SJCRH30 (cell line): ENCODE results near the gene PAX5. TPM values are rescaled to one million over a fixed set of nuclear protein-coding genes. Genes with fewer than 3 reads are reported as not detected.

ENCODE experiments used
- DNase-seq, 2 experiments: peaks; one replicate each; pipeline ENCODE4 v3.0.0-alpha.2; 2015 to 2020
- H3K27ac ChIP-seq: fragments of 250-450 bp; sonication (Bioruptor Pico); 2 replicates; pipeline ENCODE4 v1.5.1; 2020; ENCODE audit warnings: mild to moderate bottlenecking, moderate library complexity
- H3K27me3 ChIP-seq: fragments of 250-450 bp; sonication (Bioruptor Pico); 2 replicates; pipeline ENCODE4 v1.5.1; 2020; ENCODE audit warnings: mild to moderate bottlenecking, moderate library complexity
- H3K36me3 ChIP-seq: fragments of 250-450 bp; sonication (Bioruptor Pico); 2 replicates; pipeline ENCODE4 v1.5.1; 2020; ENCODE audit warnings: mild to moderate bottlenecking, moderate library complexity
- H3K4me1 ChIP-seq: fragments of 250-450 bp; sonication (Bioruptor Pico); 2 replicates; pipeline ENCODE4 v1.5.1; 2020; ENCODE audit warnings: mild to moderate bottlenecking, moderate library complexity
- H3K4me3 ChIP-seq: fragments of 250-450 bp; sonication (Bioruptor Pico); 2 replicates; pipeline ENCODE4 v1.5.1; 2020; ENCODE audit warnings: mild to moderate bottlenecking, moderate library complexity
- H3K9me3 ChIP-seq: fragments of 250-450 bp; sonication (Bioruptor Pico); replicated peaks from 2 replicates; pipeline ENCODE4 v1.5.1; 2020; ENCODE audit warnings: mild to moderate bottlenecking, moderate library complexity
- total RNA-seq: library from RNA; depleted of rRNA; stranded (reverse); fragments of >200 nt; shearing (Covaris generic); gene quantifications from 2 replicates; pipeline ENCODE4 v1.2.3, GENCODE V29; 2014

Gene PAX5
- total RNA-seq, 1 experiment from 2014 or later = 3.4 TPM

- no peak overlapping the region for H3K4me3 ChIP-seq
- no peak overlapping the region for H3K27ac ChIP-seq
- no peaks in the 10 kb centered on the region for H3K36me3 ChIP-seq
- H3K4me1 ChIP-seq = no peaks in the 10 kb centered on the region
- DNase-seq = no peak
- no peaks in the 10 kb centered on the region for H3K9me3 ChIP-seq
- H3K27me3 ChIP-seq = no peaks in the 10 kb centered on the region
Observed at GRCh38 chr9:37010976-37011375, 23.1 kb downstream of the PAX5 start.

- no peak for DNase-seq
- H3K27ac ChIP-seq = no peak overlapping the region
- H3K9me3 ChIP-seq = no peaks in the 10 kb centered on the region
- no peaks in the 10 kb centered on the region for H3K4me1 ChIP-seq
- no peaks in the 10 kb centered on the region for H3K36me3 ChIP-seq
- H3K27me3 ChIP-seq = no peaks in the 10 kb centered on the region
- H3K4me3 ChIP-seq = no peak overlapping the region
Observed at GRCh38 chr9:37010180-37010579, 23.9 kb downstream of the PAX5 start.

GRCh38 chr9:37007295-37007694, 26.8 kb downstream of the PAX5 start:
- H3K27me3 ChIP-seq = no peaks in the 10 kb centered on the region

GRCh38 chr9:37005517-37006140, 28.4 kb downstream of the PAX5 start:
- DNase-seq = no peak
- Histone ChIP-seq H3K27ac (no peak overlapping the region), H3K9me3 (no peaks in the 10 kb centered on the region), H3K27me3 (no peaks in the 10 kb centered on the region), H3K36me3 (no peaks in the 10 kb centered on the region), H3K4me3 (no peak overlapping the region), H3K4me1 (no peaks in the 10 kb centered on the region)

More at GRCh38 chr9:37007295-37007694, 26.8 kb downstream of the PAX5 start:
- H3K4me1 ChIP-seq = no peaks in the 10 kb centered on the region
- H3K36me3 ChIP-seq = no peaks in the 10 kb centered on the region
- DNase-seq = no peak
- H3K4me3 ChIP-seq = no peak overlapping the region
- H3K27ac ChIP-seq = no peak overlapping the region
- H3K9me3 ChIP-seq = no peaks in the 10 kb centered on the region

DNA sequence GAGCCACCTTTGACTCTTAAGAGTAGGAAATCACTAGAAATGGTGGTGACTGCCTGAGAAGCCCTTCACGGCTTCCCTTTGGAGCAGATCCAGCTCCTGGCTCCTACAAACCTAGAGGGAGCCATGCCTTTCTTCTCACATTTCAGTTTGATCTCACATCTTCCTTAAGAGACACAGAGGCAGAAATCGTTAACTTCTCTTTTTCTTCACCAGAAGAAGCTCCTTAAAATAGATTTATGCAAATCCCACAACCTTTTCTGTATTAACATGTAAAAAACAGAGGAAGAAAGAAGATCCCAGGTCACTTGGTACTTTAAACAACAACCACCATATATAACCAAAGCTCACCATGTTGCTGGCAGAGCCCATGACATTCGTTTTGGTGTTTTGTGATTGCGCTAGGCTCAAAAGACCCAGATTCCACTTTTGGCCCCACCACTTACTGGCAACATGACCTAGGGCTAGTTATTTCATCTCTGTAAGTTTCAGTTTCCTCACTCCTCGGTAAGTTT, 29.6 kb downstream of the PAX5 start:
- H3K9me3 ChIP-seq = no peaks in the 10 kb centered on the region
- H3K4me1 ChIP-seq = no peaks in the 10 kb centered on the region
- H3K27me3 ChIP-seq = no peaks in the 10 kb centered on the region
- no peaks in the 10 kb centered on the region for H3K36me3 ChIP-seq
- no peak overlapping the region for H3K4me3 ChIP-seq
- DNase-seq = no peak
- H3K27ac ChIP-seq = no peak overlapping the region

DNA sequence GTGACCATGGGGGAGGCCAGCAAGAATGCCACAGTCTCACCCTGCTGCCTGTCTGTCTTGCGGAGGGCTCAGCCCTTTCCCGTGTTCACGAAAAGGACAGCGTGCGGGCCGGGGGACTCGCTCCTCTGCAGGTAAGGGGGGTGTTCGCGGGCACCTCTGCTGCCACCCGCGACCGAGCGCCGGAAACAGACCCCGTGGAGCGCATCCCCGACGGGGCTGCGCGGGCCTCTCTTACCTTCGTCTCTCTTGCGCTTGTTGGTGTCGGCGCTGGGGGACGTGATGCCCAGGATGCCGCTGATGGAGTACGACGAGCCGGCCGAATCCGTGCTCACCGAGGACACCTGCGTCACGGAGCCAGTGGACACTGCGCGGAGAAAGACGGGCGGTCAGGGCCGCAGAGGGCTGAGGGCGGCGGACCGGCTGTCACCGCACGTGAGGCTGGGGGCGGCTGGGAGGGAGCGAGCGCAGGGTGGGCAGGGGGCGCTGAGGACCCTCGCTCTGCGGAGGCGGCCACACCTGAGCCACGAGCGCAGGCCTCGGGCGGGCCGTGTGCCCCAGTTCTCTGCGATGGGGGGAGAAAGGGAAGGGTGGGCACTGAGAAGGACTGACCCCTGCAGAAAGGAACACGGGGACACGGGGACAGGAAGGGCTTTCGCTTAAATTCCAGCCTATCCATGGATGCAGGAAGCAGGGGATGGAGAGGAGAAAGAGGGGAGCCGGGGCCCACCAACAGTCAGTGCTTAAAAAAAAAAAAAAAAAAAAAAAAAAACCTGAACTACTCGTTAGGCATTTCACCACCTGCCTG, 31.5 kb downstream of the PAX5 start:
- Histone ChIP-seq H3K9me3 (no peaks in the 10 kb centered on the region), H3K4me1 (no peaks in the 10 kb centered on the region), H3K4me3 (no peak overlapping the region), H3K27me3 (no peaks in the 10 kb centered on the region), H3K36me3 (no peaks in the 10 kb centered on the region), H3K27ac (no peak overlapping the region)
- no peak for DNase-seq

- Histone ChIP-seq H3K27ac (no peak overlapping the region), H3K4me3 (no peak overlapping the region), H3K4me1 (peaks cover 2% of the 10 kb centered on the region; the same call in 1 of the 2 replicates), H3K27me3 (no peaks in the 10 kb centered on the region), H3K36me3 (no peaks in the 10 kb centered on the region), H3K9me3 (no peaks in the 10 kb centered on the region)
- DNase-seq = no peak
Observed at GRCh38 chr9:37002036-37002412, 32.0 kb downstream of the PAX5 start.

DNA sequence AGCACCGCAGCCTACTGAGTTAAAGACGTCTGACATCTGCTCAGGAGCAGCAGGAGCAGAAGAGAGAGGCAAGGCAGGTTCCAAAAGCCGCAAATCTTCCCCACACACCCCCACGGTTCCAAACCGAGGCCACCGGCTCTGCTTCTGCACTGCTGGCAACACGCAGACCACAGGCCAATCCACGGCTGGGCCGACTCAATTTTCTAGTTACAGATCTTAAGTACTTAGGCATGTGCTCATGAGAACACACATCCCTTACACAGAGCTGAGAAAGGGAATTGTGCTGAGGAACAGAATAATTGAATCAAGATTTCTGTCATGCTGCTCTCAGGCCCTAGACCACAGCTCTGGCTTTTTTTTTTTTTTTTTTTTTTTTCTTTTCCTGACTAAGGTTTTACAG, 32.6 kb downstream of the PAX5 start:
- no peak for DNase-seq
- Histone ChIP-seq H3K4me3 (no peak overlapping the region), H3K9me3 (no peaks in the 10 kb centered on the region), H3K27ac (no peak overlapping the region), H3K4me1 (peaks cover 8% of the 10 kb centered on the region), H3K36me3 (no peaks in the 10 kb centered on the region), H3K27me3 (no peaks in the 10 kb centered on the region)

- Histone ChIP-seq H3K27ac (no peak overlapping the region), H3K4me3 (no peak overlapping the region), H3K36me3 (no peaks in the 10 kb centered on the region), H3K27me3 (no peaks in the 10 kb centered on the region), H3K4me1 (peaks cover 10% of the 10 kb centered on the region), H3K9me3 (no peaks in the 10 kb centered on the region)
- DNase-seq = no peak
Observed at GRCh38 chr9:36999728-37000333, 34.2 kb downstream of the PAX5 start.

DNA sequence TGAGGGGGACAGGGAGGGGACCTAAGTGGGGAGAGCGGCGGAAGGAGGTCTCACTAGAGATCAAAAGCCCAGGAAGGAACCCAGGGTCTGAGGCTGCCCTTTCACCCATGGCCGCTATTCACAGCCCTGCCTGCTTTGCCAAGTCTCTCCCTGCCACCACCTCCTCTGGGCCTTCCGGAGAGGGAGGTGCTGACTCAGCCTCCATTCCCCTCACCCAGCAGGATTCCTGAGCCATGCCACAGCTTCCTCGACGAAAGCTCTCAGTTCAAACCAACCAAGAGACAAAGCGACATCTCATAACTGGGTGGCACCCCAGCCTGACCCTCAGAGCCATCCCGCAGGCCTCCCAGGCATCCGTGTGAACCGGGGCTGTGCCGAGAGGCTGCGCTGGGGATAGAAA, 36.7 kb downstream of the PAX5 start:
- no peaks in the 10 kb centered on the region for H3K36me3 ChIP-seq
- no peaks in the 10 kb centered on the region for H3K27me3 ChIP-seq
- H3K4me3 ChIP-seq = no peak overlapping the region
- H3K27ac ChIP-seq = no peak overlapping the region; the same call in 1 of the 2 replicates
- no peaks in the 10 kb centered on the region for H3K9me3 ChIP-seq
- peaks cover 10% of the 10 kb centered on the region for H3K4me1 ChIP-seq
- no peak for DNase-seq

DNA sequence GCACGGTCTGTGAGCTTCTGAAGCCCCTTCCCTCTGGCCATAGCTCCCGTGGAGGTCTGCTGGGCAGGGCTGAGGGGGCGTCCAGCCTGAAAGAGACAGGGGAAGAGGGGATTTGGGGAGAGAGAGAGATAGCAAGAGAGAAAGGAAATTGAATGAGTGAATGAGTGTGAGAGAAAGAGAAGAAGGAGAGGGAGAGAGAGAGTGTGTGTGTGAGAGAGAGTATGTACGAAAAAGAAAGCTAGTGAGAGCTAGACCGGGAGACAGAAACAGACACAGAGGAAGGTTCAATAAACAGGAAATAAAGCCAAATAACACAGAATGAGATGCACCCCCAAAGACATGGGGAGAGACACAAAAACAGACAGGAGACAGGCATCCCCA, 37.4 kb downstream of the PAX5 start:
- H3K9me3 ChIP-seq = no peaks in the 10 kb centered on the region
- peak overlapping the region; percentile 56 for H3K4me3 ChIP-seq
- H3K4me1 ChIP-seq = peaks cover 10% of the 10 kb centered on the region
- H3K27ac ChIP-seq = peak overlapping the region; percentile 87
- DNase-seq = no peak
- H3K36me3 ChIP-seq = no peaks in the 10 kb centered on the region
- H3K27me3 ChIP-seq = no peaks in the 10 kb centered on the region

- Histone ChIP-seq H3K27me3 (no peaks in the 10 kb centered on the region), H3K4me3 (peak overlapping the region; percentile 56)
- peak; percentile 86 to 90 for DNase-seq
Observed at GRCh38 chr9:36995927-36996705, 38.0 kb downstream of the PAX5 start.

GRCh38 chr9:36993933-36994764, 39.9 kb downstream of the PAX5 start:
- no peak overlapping the region for H3K4me3 ChIP-seq
- H3K9me3 ChIP-seq = peaks cover 5% of the 10 kb centered on the region
- peaks cover 10% of the 10 kb centered on the region for H3K4me1 ChIP-seq
- no peak for DNase-seq
- H3K27me3 ChIP-seq = no peaks in the 10 kb centered on the region
- H3K27ac ChIP-seq = no peak overlapping the region
- no peaks in the 10 kb centered on the region for H3K36me3 ChIP-seq

More at GRCh38 chr9:36995927-36996705, 38.0 kb downstream of the PAX5 start:
- peaks cover 10% of the 10 kb centered on the region for H3K4me1 ChIP-seq
- peaks cover 4% of the 10 kb centered on the region for H3K9me3 ChIP-seq
- no peaks in the 10 kb centered on the region for H3K36me3 ChIP-seq
- H3K27ac ChIP-seq = peak overlapping the region; percentile 87
